ENCODE measurements around the gene MEGF6. TPM values are rescaled to one million over a fixed set of nuclear protein-coding genes. Genes with fewer than 3 reads are reported as not detected.

The MEGF6 gene
- total and polyA plus RNA-seq, 2 donors (not counting 1 experiment from before 2014, with no cell fraction given): 43.2 to 77.3 TPM

DNA sequence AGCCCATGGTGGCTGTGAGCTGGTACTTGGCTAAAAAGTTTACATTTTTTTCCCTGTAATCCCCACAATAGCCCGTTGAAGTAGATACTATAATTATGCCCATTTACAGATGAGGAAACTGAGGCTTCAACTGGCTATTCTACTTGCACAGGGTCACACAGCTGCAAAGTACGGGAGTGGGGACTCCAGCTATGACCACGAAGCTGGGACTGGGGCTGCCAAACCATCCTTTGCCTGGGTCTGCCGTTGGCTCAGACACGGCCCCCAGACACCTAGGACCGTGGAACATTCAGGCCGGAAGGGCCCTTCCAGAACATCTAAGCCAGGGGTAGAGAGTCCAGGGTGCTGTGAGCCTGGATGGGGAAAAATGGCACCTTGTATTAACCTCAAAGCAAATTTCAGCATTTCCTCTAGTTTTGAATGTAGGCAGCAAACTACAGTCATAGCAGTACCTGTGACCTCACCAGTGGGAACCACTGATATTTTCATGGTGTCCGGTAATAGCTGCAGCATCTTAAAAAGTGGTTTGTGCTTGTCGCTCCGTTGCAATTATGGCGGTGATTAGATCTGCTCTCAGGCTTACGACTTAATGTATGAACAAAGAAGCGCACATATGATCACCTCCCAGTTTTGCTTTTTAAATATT, 45.3 kb upstream of the MEGF6 start:
- peaks cover 0 to 36% (median 21%) of the 10 kb centered on the region in 4 experiments for H3K27me3 ChIP-seq (replicated peaks in 1 of 4; ENCODE audit: control extremely low read depth in 1 of 4, control insufficient read depth in 3 of 4, insufficient read depth in 4 of 4, low read length in 3 of 4)
- Mint-ChIP-seq H3K4me3 (peak overlapping the region; percentile 73), H3K9me3 (ENCODE audit: insufficient read depth) (no peaks in the 10 kb centered on the region), H3K27me3 (peaks cover 56% of the 10 kb centered on the region), H3K4me1 (peaks cover 21% of the 10 kb centered on the region), H3K27ac (peak overlapping the region; percentile 29)
- ATAC-seq (ENCODE audit: low read depth): no peak
- ChIA-PET CTCF (interaction anchor here (1.0 to 3.2 kb wide), 5 partner anchors 9 to 68 kb away, joined by 3 to 10 read pairs (median 4); no protein-coding TSS in a partner anchor), POLR2A (interaction anchor here (1.0 to 1.1 kb wide), 2 partner anchors 8 to 10 kb away, joined by 3 to 12 read pairs; no protein-coding TSS in a partner anchor)
- intact Hi-C loops (cut with micrococcal nuclease): loop anchor here (1.0 to 10.0 kb wide), 2 partner anchors 10 to 248 kb away; partner anchors contain the start of gene C1orf174
- H3K27ac ChIP-seq (ENCODE audit: low read length in 2 of 2): no peak overlapping the region
- peak overlapping the region; percentile 44 for H3K9ac ChIP-seq (ENCODE audit: low read length)
- TF ChIP-seq, protein P1, sequence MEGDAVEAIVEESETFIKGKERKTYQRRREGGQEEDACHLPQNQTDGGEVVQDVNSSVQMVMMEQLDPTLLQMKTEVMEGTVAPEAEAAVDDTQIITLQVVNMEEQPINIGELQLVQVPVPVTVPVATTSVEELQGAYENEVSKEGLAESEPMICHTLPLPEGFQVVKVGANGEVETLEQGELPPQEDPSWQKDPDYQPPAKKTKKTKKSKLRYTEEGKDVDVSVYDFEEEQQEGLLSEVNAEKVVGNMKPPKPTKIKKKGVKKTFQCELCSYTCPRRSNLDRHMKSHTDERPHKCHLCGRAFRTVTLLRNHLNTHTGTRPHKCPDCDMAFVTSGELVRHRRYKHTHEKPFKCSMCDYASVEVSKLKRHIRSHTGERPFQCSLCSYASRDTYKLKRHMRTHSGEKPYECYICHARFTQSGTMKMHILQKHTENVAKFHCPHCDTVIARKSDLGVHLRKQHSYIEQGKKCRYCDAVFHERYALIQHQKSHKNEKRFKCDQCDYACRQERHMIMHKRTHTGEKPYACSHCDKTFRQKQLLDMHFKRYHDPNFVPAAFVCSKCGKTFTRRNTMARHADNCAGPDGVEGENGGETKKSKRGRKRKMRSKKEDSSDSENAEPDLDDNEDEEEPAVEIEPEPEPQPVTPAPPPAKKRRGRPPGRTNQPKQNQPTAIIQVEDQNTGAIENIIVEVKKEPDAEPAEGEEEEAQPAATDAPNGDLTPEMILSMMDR (IDR thresholded peaks at IDR 0.05): no peak
- H3K4me3 ChIP-seq (ENCODE audit: control extremely low read depth in 1 of 5, extremely low read depth in 1 of 5, insufficient read depth in 1 of 5, low read depth in 2 of 5, low read length in 4 of 5): peak overlapping the region in 2 of 5 experiments; percentile 27 to 28
- peak; percentile 23 for DNase-seq
- H3K36me3 ChIP-seq (replicated peaks in 1 of 2; ENCODE audit: control extremely low read depth in 1 of 2, control insufficient read depth in 1 of 2, extremely low read depth in 1 of 2, insufficient read depth in 2 of 2, low read length in 1 of 2): no peaks in the 10 kb centered on the region
- peak overlapping the region; percentile 32 for H3K4me2 ChIP-seq (replicated peaks; ENCODE audit: low read depth, low read length, poor library complexity, severe bottlenecking)
- H4K20me1 ChIP-seq (ENCODE audit: control insufficient read depth, insufficient read depth, low read length, poor library complexity, severe bottlenecking): no peaks in the 10 kb centered on the region
- H3K4me1 ChIP-seq (ENCODE audit: control insufficient read depth in 2 of 2, insufficient read depth in 2 of 2, low read length in 2 of 2): peaks cover 28 to 29% of the 10 kb centered on the region in 2 donors
- no peak overlapping the region for H2AFZ ChIP-seq (ENCODE audit: insufficient read depth, low read depth, low read length, poor library complexity, severe bottlenecking)
- 86% methylated on average over 11 of the region's 13 CpGs for WGBS (ENCODE audit: insufficient coverage)
- peaks cover 0 to 15% (median 0%) of the 10 kb centered on the region in 3 donors for H3K9me3 ChIP-seq (ENCODE audit: control extremely low read depth in 1 of 3, control insufficient read depth in 2 of 3, insufficient read depth in 1 of 3, low read length in 2 of 3)
- no peaks in the 10 kb centered on the region for H3K79me2 ChIP-seq (ENCODE audit: control insufficient read depth, insufficient read depth, low read length)

DNA sequence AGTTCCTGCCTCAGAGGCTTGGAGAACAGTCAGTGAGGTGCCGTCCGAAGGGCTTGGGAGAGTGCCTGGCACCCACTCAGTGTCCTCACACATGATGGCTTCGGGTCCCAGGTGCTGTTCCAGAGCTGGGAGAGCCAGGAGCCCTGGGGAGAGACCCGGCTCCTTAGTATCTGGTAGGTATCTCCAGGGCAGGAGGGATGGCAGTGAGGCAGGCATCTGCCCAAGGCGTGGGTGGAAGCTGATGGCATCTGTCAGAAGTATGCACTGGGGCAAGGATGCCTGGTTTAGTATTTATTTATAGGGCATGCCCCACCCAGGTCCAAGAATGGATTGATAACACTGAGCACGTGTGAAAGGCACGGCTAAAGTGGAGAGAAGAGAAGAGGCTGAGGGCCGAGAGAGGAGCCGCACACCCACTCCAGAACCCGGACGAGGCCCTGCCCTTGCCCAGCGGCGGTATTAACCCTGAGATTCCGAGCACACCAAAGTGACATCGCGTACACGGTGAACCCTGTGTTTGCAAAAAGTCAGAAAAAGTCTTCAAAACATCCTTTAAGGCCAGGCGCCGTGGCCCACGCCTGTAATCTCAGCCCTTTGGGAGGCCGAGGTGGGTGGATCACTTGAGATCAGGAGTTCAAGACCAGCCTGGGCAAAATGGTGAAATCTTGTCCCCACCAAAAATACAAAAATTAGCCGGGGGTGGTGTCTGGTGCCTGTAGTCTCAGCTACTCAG, 43.4 kb upstream of the MEGF6 start:
- CTCF ChIA-PET: interaction anchor here (1.2 to 3.2 kb wide), 5 partner anchors 10 to 70 kb away, joined by 3 to 16 read pairs (median 10); no protein-coding TSS in a partner anchor

More for the DNA sequence above, 43.4 kb upstream of the MEGF6 start:
- no peak overlapping the region for H2AFZ ChIP-seq (ENCODE audit: insufficient read depth, low read depth, low read length, poor library complexity, severe bottlenecking)
- no peak overlapping the region for H3K4me3 ChIP-seq (ENCODE audit: control extremely low read depth in 1 of 5, extremely low read depth in 1 of 5, insufficient read depth in 1 of 5, low read depth in 2 of 5, low read length in 4 of 5)
- 98% methylated on average over 20 of the region's 22 CpGs for WGBS (ENCODE audit: insufficient coverage)
- no peaks in the 10 kb centered on the region for H3K36me3 ChIP-seq (replicated peaks in 1 of 2; ENCODE audit: control extremely low read depth in 1 of 2, control insufficient read depth in 1 of 2, extremely low read depth in 1 of 2, insufficient read depth in 2 of 2, low read length in 1 of 2)
- POLR2A ChIA-PET: no interaction called here
- H3K27ac Mint-ChIP-seq: no peak overlapping the region
- no peak overlapping the region for H3K9ac ChIP-seq (ENCODE audit: low read length)
- peaks cover 31% of the 10 kb centered on the region for H3K4me1 Mint-ChIP-seq
- no peak overlapping the region for H3K4me3 Mint-ChIP-seq
- intact Hi-C loops (cut with micrococcal nuclease): loop anchor here (10.0 kb wide), 1 partner anchor 250 kb away; the partner anchor contains the start of gene C1orf174
- H3K4me1 ChIP-seq (ENCODE audit: control insufficient read depth in 2 of 2, insufficient read depth in 2 of 2, low read length in 2 of 2): peaks cover 44% of the 10 kb centered on the region in 2 donors
- peaks cover 1% of the 10 kb centered on the region for H3K79me2 ChIP-seq (ENCODE audit: control insufficient read depth, insufficient read depth, low read length)
- peaks cover 58% of the 10 kb centered on the region for H3K27me3 Mint-ChIP-seq
- TF ChIP-seq, protein P1 (IDR thresholded peaks at IDR 0.05): no peak
- TF ChIP-seq EZH2 (IDR thresholded peaks at IDR 0.05; ENCODE audit: borderline replicate concordance, insufficient read depth, low read depth, low read length, poor library complexity, severe bottlenecking): no peak
- no peak overlapping the region for H3K27ac ChIP-seq (ENCODE audit: low read length in 2 of 2)
- no peak overlapping the region for H3K4me2 ChIP-seq (replicated peaks; ENCODE audit: low read depth, low read length, poor library complexity, severe bottlenecking)
- H3K9me3 ChIP-seq (ENCODE audit: control extremely low read depth in 1 of 3, control insufficient read depth in 2 of 3, insufficient read depth in 1 of 3, low read length in 2 of 3): peaks cover 0 to 27% (median 0%) of the 10 kb centered on the region in 3 donors
- no peaks in the 10 kb centered on the region for H3K9me3 Mint-ChIP-seq (ENCODE audit: insufficient read depth)
- no peaks in the 10 kb centered on the region for H4K20me1 ChIP-seq (ENCODE audit: control insufficient read depth, insufficient read depth, low read length, poor library complexity, severe bottlenecking)
- peak; percentile 17 for DNase-seq
- ATAC-seq (ENCODE audit: low read depth): no peak
- H3K27me3 ChIP-seq (replicated peaks in 1 of 4; ENCODE audit: control extremely low read depth in 1 of 4, control insufficient read depth in 3 of 4, insufficient read depth in 4 of 4, low read length in 3 of 4): peaks cover 0 to 51% (median 30%) of the 10 kb centered on the region in 4 experiments
